Naive thymus-derived CD8-positive, alpha-beta T cell (primary cell): ENCODE data around the gene CD68. TPM values are rescaled to one million over a fixed set of nuclear protein-coding genes. Genes with fewer than 3 reads are reported as not detected.

Source experiments
- ATAC-seq, 2 donors: fragments of 150-1000 bp; cut with Tn5 transposase in 1 of 2; sonication (Bioruptor Pico), chemical (Tn5 transposase) in 1 of 2; 1 replicate in 1 of 2; 2 replicates in 1 of 2; pipeline ENCODE4 v1.10.0; 2021; ENCODE audit warnings: mild to moderate bottlenecking in 2 of 2, moderate library complexity in 2 of 2
- POLR2A ChIA-PET: fragments of 350-600 bp; sonication (Branson Sonifier 250); formaldehyde crosslinking; loops from one replicate; lab custom pipeline; 2021; ENCODE audit warnings: antibody characterized with exemption; lab: Charles Lee
- DNase-seq, 10 donors: peaks; one replicate each; pipeline versions ENCODE4 v3.0.0 to v3.0.0-alpha.2; 2020 to 2022
- H3K27ac Mint-ChIP-seq, 10 donors: one replicate each; pipeline ENCODE4 v1.8.0; 2020 to 2022; ENCODE audit warnings: mild to moderate bottlenecking in 10 of 10, mixed read lengths in 10 of 10, moderate library complexity in 4 of 10, inconsistent platforms in 1 of 10
- H3K27me3 Mint-ChIP-seq, 5 donors: one replicate each; pipeline ENCODE4 v1.8.0; 2021 to 2022; ENCODE audit warnings: mixed read lengths in 5 of 5
- H3K36me3 Mint-ChIP-seq, 3 donors: one replicate each; pipeline ENCODE4 v1.8.0; 2020 to 2022; ENCODE audit warnings: mixed read lengths in 3 of 3, mild to moderate bottlenecking in 2 of 3, inconsistent platforms in 1 of 3
- H3K4me1 Mint-ChIP-seq, 4 donors: one replicate each; pipeline ENCODE4 v1.8.0; 2021 to 2022; ENCODE audit warnings: mixed read lengths in 4 of 4
- H3K4me3 Mint-ChIP-seq, 10 donors: one replicate each; pipeline ENCODE4 v1.8.0; 2020 to 2022; ENCODE audit warnings: mild to moderate bottlenecking in 10 of 10, mixed read lengths in 10 of 10, moderate library complexity in 6 of 10, inconsistent platforms in 1 of 10
- H3K9me3 Mint-ChIP-seq, 9 donors: one replicate each; pipeline ENCODE4 v1.8.0; 2020 to 2022; ENCODE audit warnings: mixed read lengths in 9 of 9, mild to moderate bottlenecking in 3 of 9, inconsistent platforms in 1 of 9, moderate library complexity in 1 of 9
- polyA plus RNA-seq, 3 donors: library from polyadenylated mRNA; unstranded; fragments of 300-500 nt; fragmentation: Illumina TruSeq; gene quantifications; one replicate each; pipeline ENCODE4 v1.2.3, GENCODE V29; 2021
- total RNA-seq, 8 experiments: library from RNA in 2 of 8; stranded (reverse) in 2 of 8; gene quantifications; one replicate each; pipeline ENCODE4 v1.2.3 and lab custom pipeline; 2021 to 2026

The CD68 gene
- total and polyA plus RNA-seq, 5 experiments from 2014 or later = 0.15 to 4.6 (median 0.59) TPM

DNA sequence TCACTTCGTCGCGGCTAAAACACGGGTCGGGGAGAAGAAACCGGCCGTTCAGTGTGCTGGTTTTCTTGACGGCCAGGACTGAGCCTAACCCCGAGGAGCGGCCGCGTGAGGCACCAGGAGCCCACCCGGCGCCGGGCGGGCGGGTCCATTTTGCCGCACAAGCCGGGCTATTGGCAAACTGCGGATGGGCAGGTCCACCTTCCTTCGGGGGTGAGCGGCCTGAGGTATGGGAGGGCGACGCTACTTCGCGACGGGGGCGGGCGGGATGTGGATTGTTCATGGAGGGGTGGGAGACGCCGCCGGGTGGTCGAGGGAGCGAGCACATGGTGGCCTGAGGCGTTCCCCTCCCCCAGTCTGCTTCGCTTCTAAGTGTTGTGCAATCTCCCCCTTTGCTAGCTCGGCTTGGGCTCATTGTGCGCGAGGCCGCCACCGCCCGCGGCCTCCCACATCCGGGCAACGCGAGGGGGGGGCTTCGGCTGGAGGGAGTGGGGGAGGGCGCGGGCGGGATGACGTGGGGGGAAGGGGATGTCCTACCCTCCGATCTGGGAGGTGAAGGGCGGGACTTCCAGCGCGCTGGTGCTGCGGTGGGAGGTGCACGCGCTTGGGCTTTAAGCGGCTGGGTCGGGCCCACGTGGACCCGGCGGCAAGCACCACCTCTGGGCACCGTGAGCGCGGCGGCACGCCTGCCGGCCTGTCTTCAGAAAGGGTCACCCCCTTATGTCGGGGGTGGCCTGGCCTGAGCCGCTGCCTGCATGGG lies 5.9 kb upstream of the CD68 start:
- ATAC-seq (peak; percentile 47 to 51), DNase-seq (peak; percentile 86 to 96 (median 89))
- H3K27me3 Mint-ChIP-seq = no peaks in the 10 kb centered on the region
- H3K27ac Mint-ChIP-seq = peak overlapping the region; percentile 95 to 100 (median 99)
- H3K4me1 Mint-ChIP-seq = peaks cover 22 to 58% (median 50%) of the 10 kb centered on the region in 4 donors
- POLR2A ChIA-PET = interaction anchor here (0.6 to 7.4 kb wide), 22 partner anchors 9 to 342 kb away, joined by 3 to 129 read pairs (median 6); partner anchors contain the start of genes ACAP1, FXR2, MPDU1 and NEURL4
- H3K4me3 Mint-ChIP-seq = peak overlapping the region; percentile 91 to 100 (median 98)
- H3K36me3 Mint-ChIP-seq = peaks cover 4 to 84% (median 43%) of the 10 kb centered on the region in 3 donors
- H3K9me3 Mint-ChIP-seq = peaks cover 0 to 1% (median 0%) of the 10 kb centered on the region in 9 donors

DNA sequence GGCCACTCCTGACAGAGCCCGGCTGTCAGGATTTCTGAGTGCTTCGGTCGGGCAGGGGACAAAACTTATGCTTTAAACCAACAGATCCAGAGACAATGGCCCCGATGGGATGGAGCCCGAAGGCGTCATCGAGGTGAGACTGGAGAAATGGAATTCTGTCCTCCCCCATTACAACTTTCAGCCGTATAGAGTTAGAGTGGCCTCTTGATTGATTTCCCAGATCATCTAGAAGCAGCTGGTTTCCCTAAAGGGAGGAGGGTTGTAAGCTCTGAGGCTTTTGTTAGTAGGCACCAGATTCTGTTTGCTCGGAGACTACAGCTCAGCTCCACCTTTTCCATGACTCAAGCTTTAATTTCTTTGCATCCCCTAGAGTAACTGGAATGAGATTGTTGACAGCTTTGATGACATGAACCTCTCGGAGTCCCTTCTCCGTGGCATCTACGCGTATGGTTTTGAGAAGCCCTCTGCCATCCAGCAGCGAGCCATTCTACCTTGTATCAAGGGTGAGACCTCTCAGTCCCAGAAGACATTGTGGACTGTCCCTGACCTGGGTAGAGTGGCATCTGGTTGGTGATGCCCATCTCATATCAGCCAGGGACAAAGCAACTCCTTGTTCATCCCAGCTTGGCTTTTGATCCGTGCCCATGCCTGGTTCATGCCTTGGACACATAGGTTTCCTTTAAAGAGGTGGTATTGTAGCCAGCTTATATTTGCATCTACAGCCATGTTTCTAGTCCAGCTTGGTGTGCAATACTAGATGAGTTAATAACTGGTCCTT lies 5.1 kb upstream of the CD68 start:
- POLR2A ChIA-PET = interaction anchor here (0.5 to 7.4 kb wide), 22 partner anchors 9 to 394 kb away, joined by 3 to 129 read pairs (median 6); partner anchors contain the start of genes ACAP1, FXR2, MPDU1 and NEURL4
- DNase-seq (no peak), ATAC-seq (no peak)
- Mint-ChIP-seq H3K27me3 (no peaks in the 10 kb centered on the region), H3K36me3 (peaks cover 4 to 85% (median 37%) of the 10 kb centered on the region in 3 donors), H3K4me1 (peaks cover 26 to 66% (median 58%) of the 10 kb centered on the region in 4 donors), H3K9me3 (peaks cover 0 to 1% (median 0%) of the 10 kb centered on the region in 9 donors), H3K27ac (peak overlapping the region; percentile 37 to 100 (median 99)), H3K4me3 (peak overlapping the region; percentile 91 to 100 (median 98))

DNA sequence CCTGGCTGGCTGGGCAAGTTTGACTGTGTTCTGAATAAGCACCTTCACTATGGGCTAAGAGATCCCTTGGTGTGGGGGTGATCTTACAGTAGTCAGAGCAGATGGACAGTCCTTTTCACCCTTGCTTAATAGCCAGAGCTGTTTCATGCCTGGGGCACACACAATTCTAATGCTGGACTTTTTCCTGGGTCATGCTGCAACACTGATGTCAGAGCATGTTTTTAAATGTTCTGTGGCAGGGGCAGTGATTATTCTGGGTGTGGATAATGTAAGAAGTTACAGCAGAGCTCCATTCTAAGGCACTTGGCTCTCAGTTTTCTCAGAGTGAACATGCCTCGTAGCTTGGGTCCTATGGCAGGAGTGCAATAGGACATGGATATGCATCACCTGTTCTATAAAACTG lies 4.0 kb upstream of the CD68 start:
- Mint-ChIP-seq H3K9me3 (peaks cover 0 to 1% (median 0%) of the 10 kb centered on the region in 9 donors), H3K27me3 (no peaks in the 10 kb centered on the region), H3K36me3 (peaks cover 4 to 75% (median 37%) of the 10 kb centered on the region in 3 donors), H3K27ac (peak overlapping the region in 6 of 10 donors; percentile 48 to 100 (median 92)), H3K4me3 (peak overlapping the region in 7 of 10 donors; percentile 39 to 100 (median 94)), H3K4me1 (peaks cover 33 to 77% (median 69%) of the 10 kb centered on the region in 4 donors)
- no peak for DNase-seq
- no peak for ATAC-seq
- POLR2A ChIA-PET = interaction anchor here (0.7 to 7.4 kb wide), 13 partner anchors 8 to 239 kb away, joined by 3 to 129 read pairs (median 4); partner anchors contain the start of genes ACAP1, FXR2, MPDU1 and POLR2A

DNA sequence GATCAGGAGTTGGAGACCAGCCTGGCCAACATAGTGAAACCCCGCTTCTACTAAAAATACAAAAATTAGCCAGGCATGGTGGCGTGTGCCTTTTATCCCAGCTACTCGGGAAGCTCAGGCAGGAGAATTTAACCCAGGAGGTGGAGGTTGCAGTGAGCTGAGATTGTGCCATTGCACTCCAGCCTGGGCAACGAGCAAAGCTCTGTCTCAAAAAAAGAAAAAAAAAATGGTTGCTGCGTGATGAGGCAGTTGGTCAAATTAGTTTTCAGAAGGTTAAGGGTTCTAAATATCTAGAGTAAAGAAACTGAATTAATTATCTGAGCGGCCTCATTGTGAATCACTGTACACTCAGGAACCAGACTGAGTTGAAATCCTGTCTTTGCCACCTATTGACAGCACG lies 3.5 kb upstream of the CD68 start:
- Mint-ChIP-seq H3K36me3 (peaks cover 4 to 73% (median 37%) of the 10 kb centered on the region in 3 donors), H3K4me3 (peak overlapping the region in 8 of 10 donors; percentile 8 to 100 (median 56)), H3K27ac (peak overlapping the region in 6 of 10 donors; percentile 55 to 100 (median 64))

DNA sequence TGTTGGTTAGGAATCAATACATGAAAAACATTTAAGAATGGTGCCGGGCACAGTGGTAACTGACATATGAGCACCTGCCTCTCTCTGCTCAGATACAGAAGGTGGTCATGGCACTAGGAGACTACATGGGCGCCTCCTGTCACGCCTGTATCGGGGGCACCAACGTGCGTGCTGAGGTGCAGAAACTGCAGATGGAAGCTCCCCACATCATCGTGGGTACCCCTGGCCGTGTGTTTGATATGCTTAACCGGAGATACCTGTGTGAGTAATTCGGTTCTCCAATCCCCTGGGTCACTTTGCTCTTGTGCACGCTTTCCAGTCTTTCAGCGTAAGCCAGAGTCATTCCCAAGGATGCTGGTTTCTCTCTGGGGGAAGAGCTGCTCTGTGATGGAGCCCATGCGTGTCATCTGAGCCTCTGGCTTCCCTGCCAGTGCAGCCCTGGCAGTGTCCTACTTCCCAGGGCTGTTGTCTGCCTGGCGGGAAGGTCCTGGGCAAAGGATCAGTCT lies 3.0 kb upstream of the CD68 start:
- Mint-ChIP-seq H3K9me3 (peaks cover 0 to 1% (median 0%) of the 10 kb centered on the region in 9 donors), H3K36me3 (peaks cover 4 to 72% (median 37%) of the 10 kb centered on the region in 3 donors), H3K27ac (peak overlapping the region in 8 of 10 donors; percentile 2 to 83 (median 50)), H3K27me3 (no peaks in the 10 kb centered on the region), H3K4me1 (peaks cover 36 to 83% (median 75%) of the 10 kb centered on the region in 4 donors), H3K4me3 (peak overlapping the region in 7 of 10 donors; percentile 2 to 73 (median 26))
- ATAC-seq (no peak), DNase-seq (no peak)
- POLR2A ChIA-PET = interaction anchor here (1.3 to 7.4 kb wide), 5 partner anchors 6 to 141 kb away, joined by 4 to 129 read pairs (median 8); partner anchors contain the start of genes FXR2, MPDU1, TMEM102 and TP53

More for the DNA sequence above, 3.5 kb upstream of the CD68 start:
- no peak for DNase-seq
- no peak for ATAC-seq
- Mint-ChIP-seq H3K4me1 (peaks cover 38 to 82% (median 73%) of the 10 kb centered on the region in 4 donors), H3K9me3 (peaks cover 0 to 1% (median 0%) of the 10 kb centered on the region in 9 donors), H3K27me3 (no peaks in the 10 kb centered on the region)
- POLR2A ChIA-PET = interaction anchor here (0.7 to 7.4 kb wide), 12 partner anchors 7 to 240 kb away, joined by 3 to 129 read pairs (median 5); partner anchors contain the start of genes ACAP1, FXR2, MPDU1 and POLR2A

- Mint-ChIP-seq H3K4me3 (peak overlapping the region in 5 of 10 donors; percentile 14 to 72 (median 18)), H3K36me3 (peaks cover 4 to 68% (median 37%) of the 10 kb centered on the region in 3 donors), H3K9me3 (peaks cover 0 to 1% (median 0%) of the 10 kb centered on the region in 9 donors), H3K4me1 (peaks cover 33 to 86% (median 75%) of the 10 kb centered on the region in 4 donors), H3K27me3 (no peaks in the 10 kb centered on the region), H3K27ac (peak overlapping the region in 8 of 10 donors; percentile 9 to 73 (median 48))
- DNase-seq = no peak
- POLR2A ChIA-PET = interaction anchor here (0.6 kb wide), 1 partner anchor 84 kb away, joined by 3 read pairs; no protein-coding TSS in a partner anchor
- no peak for ATAC-seq
Measured at GRCh38 chr17:7577327-7578199, 1.9 kb upstream of the CD68 start.

GRCh38 chr17:7579834-7580603 lies 581 bp downstream of the CD68 start:
- ATAC-seq (no peak), DNase-seq (peak in 1 of 10 donors; percentile 57)
- POLR2A ChIA-PET = interaction anchor here (0.5 to 6.7 kb wide), 9 partner anchors 7 to 107 kb away, joined by 3 to 129 read pairs (median 6); partner anchors contain the start of genes SENP3, SOX15, TP53 and WRAP53
- Mint-ChIP-seq H3K4me1 (peaks cover 34 to 91% (median 76%) of the 10 kb centered on the region in 4 donors), H3K36me3 (peaks cover 0 to 49% (median 25%) of the 10 kb centered on the region in 3 donors), H3K27ac (peak overlapping the region in 9 of 10 donors; percentile 71 to 95 (median 90)), H3K9me3 (no peaks in the 10 kb centered on the region), H3K4me3 (peak overlapping the region in 6 of 10 donors; percentile 14 to 81 (median 30)), H3K27me3 (no peaks in the 10 kb centered on the region)

- Mint-ChIP-seq H3K27ac (peak overlapping the region; percentile 22 to 95 (median 86)), H3K4me1 (peaks cover 35 to 87% (median 75%) of the 10 kb centered on the region in 4 donors), H3K27me3 (no peaks in the 10 kb centered on the region), H3K9me3 (no peaks in the 10 kb centered on the region), H3K4me3 (peak overlapping the region in 4 of 10 donors; percentile 22 to 81 (median 60)), H3K36me3 (peaks cover 0 to 40% (median 20%) of the 10 kb centered on the region in 3 donors)
- ATAC-seq (no peak), DNase-seq (peak in 1 of 10 donors; percentile 50)
- POLR2A ChIA-PET = interaction anchor here (0.7 to 6.7 kb wide), 8 partner anchors 8 to 912 kb away, joined by 3 to 129 read pairs (median 6); partner anchors contain the start of genes SENP3, SOX15, TP53 and WRAP53
Measured at GRCh38 chr17:7580604-7581575, 1.5 kb downstream of the CD68 start.
